Occipital lobe (tissue), 2 donors: Measurements from ENCODE around the gene MPIG6B. TPM values are rescaled to one million over a fixed set of nuclear protein-coding genes. Genes with fewer than 3 reads are reported as not detected.
A peak's percentile ranks its signal among the peaks of the same experiment; 100 is the strongest.

Experiments
- DNase-seq: peaks from one replicate; lab custom pipeline; 2025; lab: John Stamatoyannopoulos, UW
- total RNA-seq: library from RNA; depleted of rRNA; stranded (reverse); fragments of >200 nt; gene quantifications from one replicate; pipeline ENCODE4 v1.2.3, GENCODE V29; 2014

The MPIG6B gene
- total RNA-seq, result not detected

DNA sequence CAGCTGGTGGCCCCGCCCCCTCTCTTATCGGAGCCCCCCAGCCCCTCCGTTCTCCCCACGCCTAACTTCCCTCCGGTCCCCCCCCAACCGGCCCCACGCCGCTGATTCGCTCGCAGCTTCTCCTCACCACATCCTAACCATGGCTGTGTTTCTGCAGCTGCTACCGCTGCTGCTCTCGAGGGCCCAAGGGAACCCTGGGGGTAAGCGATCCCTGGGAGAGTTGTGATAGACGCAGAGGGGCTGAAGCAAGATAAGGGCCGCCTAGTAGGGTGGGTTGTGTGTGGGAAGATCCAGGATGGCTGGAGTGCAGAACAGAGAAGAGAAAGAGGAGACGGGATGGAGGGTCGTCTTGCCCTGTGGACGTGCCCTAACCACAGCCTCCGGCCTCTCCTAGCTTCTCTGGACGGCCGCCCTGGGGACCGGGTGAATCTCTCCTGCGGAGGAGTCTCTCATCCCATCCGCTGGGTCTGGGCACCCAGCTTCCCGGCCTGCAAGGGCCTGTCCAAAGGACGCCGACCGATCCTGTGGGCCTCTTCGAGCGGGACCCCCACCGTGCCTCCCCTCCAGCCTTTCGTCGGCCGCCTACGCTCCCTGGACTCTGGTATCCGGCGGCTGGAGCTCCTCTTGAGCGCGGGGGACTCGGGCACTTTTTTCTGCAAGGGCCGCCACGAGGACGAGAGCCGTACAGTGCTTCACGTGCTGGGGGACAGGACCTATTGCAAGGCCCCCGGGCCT lies at the start of gene MPIG6B:
MPIG6B (plus strand) TSS at position 129 of the 735 bp plus-strand sequence; CDS start at position 140, 11 bp downstream.
- no peak for DNase-seq

DNA sequence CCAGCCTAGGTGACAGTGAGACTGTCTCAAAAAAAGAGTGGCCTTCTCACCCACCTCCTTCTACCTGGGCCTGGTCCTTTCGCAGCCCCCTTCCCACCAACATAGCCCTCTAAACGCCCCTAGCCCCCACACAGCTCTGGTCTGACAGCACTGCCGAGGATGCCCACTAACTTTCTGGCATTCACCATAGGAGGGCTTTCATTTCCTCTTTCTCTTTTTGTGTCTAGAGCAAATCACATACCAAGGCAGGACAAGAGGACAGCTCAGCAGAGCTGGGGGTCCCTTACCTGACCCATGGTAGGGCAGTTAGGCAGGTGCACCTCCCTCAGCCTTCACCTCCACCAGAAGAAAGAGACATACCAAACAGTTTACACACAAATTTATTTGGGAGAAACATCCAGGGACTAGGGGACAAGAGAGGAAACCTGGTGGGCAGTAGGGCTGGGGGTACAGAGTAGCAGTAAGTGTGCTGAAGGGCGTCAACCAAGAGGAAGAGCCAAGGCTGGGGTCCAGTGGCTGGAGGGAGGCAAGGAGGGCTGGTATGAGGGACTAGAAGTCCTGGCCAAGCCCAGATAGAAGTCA lies 46.8 kb upstream of the MPIG6B start:
- DNase-seq, result no peak

GRCh38 chr6:31676904-31677303 lies 46.3 kb upstream of the MPIG6B start:
- no peak for DNase-seq

- no peak for DNase-seq
These were observed 45.2 kb upstream of the MPIG6B start for GRCh38 chr6:31677955-31678354.

DNA sequence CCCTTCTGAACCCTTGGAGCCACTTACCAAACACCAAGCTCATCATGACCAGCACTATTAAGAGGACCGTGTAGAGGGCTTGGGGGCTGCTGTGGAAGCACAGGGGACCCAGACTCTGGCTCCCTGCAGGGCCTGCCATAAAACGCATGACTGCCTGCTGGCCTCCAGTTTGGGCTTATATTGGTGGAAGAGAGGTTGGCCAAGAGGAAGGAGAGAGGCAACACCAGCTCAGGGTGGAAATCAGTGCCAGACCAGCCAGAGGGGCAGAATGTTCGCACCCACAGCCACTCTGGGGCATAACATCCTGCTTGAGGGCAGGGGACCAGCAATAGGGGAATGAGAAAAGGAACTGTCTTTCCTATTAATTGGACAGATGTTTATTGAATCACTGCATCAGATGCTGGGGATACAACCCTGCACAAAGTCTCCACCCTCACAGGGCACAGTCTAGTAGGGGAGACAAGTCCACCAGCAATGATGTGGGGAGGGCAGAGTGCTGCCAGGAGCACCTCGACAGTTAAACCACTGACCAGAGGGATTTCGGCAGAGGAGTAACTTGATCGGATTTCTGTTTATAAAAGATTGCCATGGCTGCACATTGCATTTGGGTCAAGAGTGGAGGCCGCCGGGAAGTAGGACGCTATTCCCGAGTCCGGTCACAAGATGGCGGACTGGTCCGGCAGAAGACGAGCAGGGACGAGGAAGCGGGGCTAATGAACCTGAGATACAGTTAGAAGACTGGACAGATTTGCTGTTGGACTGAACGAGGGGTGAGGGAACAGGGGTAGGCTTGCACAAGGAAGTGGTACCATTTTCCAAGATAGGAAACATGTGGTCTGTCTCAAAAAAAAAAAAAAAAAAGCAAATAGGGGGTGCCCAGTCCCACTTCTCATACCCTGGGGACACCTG lies 42.7 kb upstream of the MPIG6B start, which contains the start of gene LY6G5C:
LY6G5C (minus strand) TSS at position 842 of the 909 bp plus-strand sequence; CDS start at position 148, 694 bp downstream.
- DNase-seq, result peak; percentile 77

GRCh38 chr6:31681135-31681671 lies 42.0 kb upstream of the MPIG6B start:
- DNase-seq, result no peak

DNA sequence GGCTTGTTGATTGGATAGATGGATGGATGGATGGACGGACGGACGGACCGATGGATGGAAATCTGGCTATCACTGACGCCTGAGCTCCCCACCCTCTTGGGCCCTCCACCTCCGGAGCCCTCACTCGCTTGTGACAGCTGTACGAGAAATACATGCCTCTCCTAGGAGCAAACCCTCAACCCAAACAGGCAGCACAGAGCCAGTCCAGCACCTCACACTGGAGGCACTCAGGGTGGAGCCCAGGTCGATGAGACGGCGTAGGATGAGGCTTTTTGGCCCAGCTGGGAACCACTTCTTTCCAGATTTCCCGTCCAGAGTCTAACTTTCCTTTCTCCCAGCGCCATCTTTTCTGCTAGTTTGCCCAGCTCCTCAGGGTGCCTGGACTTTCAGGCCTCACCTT lies 39.6 kb upstream of the MPIG6B start:
- no peak for DNase-seq

DNA sequence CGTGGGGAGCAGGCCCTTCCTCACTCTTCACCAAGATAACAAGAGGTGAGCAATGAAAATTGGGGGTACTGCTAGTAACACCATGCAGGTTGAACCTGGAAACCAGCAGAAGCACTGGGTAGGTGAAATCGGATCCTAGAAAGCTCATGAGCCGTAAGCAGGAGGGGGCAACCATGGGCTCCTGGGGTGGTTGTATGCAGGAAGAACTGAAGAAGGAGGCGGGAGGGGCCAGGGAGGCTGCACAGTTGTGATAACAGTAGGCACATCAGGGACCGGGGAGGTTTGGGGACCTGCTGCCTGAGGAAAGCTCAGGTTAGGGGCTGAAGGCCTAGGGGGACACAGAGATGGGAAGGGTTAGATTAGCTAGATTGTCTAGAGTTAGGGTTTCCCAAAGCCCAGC lies 36.7 kb upstream of the MPIG6B start:
- no peak for DNase-seq

- no peak for DNase-seq
These were observed 35.9 kb upstream of the MPIG6B start for GRCh38 chr6:31687321-31687720.

DNA sequence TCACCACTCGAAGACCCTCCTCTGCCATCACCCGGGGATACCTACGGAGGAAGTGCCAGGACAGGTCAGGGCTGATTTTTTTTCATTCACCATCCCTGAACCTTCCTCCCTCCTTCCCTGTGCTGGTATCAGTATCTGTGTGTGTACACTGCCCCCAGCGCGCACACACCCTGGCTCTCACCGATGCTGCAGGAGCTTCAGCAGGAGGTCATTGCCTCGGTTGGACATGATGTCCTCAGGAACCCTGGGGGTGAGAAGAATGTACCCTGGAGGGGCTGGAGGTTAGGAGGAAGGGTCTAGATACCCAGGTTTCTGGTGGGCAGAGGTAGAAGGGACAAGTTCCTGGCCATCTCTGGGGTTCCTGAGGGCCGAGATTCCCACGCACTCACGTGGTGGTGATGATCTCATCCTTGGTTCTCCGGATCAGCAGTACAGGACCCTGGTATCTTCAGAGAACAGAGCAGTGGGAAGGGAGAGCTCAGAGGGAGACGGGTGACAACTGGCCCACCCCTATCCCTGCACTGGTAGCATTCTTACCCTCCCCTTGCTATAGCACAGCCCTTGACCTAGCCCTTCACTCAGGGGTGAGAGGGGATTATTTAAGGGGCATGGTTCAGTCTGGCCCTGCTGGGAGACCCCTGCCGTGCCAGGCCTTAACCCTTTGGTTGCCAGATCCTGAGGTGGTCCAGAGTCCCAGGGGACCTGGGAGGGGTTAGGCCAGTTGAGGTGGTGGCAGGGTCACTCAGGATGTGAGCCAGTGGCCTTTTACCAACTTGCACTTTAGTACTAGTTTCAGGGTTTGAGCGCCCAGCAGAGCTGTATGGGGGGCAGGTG lies 35.1 kb upstream of the MPIG6B start:
- DNase-seq, result no peak

GRCh38 chr6:31689249-31690110 lies 33.7 kb upstream of the MPIG6B start:
- no peak for DNase-seq

DNA sequence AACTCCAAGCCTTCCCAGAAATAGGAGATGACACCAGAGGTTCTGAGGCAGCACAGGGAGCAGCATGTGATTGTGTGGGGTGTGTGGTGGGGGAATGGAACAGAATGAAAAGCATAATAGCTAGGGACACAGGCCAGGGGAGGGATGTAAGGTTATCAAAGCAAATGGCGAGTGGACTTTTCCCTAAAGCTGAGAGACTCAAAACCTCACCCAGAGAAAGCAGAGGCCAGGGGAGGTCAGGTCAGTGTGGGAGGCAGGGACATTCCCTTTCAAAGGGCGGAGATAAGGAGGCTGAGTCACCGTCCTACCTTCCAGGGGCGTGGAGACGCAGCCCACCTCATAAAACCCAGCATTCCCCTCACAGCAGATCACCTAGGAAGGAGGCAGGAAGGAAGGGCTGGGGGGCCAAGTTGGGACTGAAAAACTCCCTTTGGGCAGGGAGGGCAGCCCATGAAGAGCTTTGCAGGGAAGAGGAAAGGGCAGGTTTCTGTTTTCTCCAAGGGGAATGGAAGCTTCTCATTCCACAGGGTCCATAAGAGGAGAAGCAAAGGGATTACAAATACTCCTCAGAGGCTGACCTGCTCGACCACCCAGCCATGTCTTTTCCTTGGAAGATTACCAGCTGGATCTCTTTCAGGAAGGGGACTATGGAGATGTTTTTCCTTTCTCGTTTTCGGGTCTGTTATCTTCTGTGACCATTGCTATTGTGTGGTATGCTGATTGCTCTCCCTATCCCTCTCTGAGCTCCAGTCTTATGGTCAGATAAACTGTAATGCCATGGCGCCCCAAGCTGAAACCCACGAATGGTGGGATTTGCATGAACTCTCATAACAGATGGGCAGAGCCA lies 32.7 kb upstream of the MPIG6B start:
- DNase-seq, result no peak

GRCh38 chr6:31691078-31691463 lies 32.1 kb upstream of the MPIG6B start:
- DNase-seq, result no peak

- DNase-seq, result no peak
These were observed 31.5 kb upstream of the MPIG6B start for GRCh38 chr6:31691564-31692108.

DNA sequence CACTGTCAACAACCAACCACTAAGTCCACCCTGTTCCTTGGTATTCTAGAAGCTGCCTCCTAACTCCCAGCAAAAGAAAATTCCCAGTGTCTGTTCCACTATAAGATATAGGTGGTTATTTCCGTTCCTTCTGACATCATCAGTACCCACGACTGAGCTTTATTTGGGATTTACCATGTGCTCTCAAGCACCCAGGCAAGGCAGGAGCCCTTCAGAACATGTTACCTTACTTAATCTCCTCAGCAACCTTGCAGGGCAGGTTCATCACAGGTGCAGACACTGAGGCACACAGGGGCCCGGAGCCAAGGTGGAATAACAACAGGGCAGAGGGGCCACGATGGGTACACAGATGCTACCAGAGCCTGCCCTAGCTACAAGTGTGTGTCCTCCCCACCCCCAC lies 30.8 kb upstream of the MPIG6B start:
- no peak for DNase-seq

- no peak for DNase-seq
These were observed 30.3 kb upstream of the MPIG6B start for GRCh38 chr6:31692886-31693285.

DNA sequence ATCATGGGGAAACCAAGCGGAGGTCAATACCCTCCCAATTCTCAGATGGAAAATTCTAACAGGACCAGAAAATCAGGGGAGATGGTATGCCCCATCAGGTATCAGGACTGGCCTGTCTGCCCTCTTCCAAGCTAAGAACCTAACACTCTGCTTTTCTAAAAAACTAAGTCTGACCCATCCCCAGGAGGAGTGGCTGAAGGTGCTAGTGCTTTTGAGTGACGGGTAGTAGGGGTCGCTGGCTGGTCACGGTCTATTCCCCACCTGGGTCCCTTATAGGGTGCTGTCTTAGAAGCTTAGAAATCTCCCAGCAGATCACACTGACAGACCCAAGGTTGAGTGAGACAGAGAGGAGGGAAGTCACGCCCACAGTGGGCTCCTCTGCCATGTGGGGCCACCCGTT lies 29.6 kb upstream of the MPIG6B start:
- DNase-seq, result no peak

DNA sequence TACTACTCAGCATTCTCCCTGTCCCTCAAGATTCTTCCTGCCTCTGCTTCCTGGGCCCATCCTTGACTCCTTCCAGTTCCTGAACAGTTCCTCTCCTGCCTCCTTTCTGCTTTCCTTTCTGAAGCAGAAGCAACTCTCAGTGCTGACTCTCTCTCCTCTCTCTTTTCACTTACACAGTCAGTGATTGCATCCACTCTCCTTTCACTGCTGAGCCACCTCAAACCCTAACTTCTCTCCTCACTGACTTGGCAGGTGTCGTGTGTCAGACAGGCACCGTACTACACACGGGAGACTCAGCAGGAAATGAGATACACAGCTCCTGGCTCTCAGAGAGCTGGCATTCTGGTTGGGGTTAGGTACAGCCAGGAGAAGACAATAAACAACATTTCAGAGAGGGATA lies 25.6 kb upstream of the MPIG6B start:
- DNase-seq, result no peak
